AG10803 (cell line): ENCODE results near the gene CDCP1.

ENCODE experiments used
- DNase-seq: peaks from one replicate; pipeline ENCODE4 v3.0.0; 2010; ENCODE audit warnings: low read depth
- H3K4me3 ChIP-seq: 2 replicates; pipeline ENCODE4 v1.5.1; 2011; ENCODE audit warnings: mild to moderate bottlenecking, low read length, control low read depth
- TF ChIP-seq, protein P1 (sequence below): conservative IDR thresholded peaks from 2 replicates; pipeline ENCODE4 v1.5.1; 2011; ENCODE audit warnings: mild to moderate bottlenecking, low read length, control low read depth, inconsistent platforms

Gene CDCP1

DNA sequence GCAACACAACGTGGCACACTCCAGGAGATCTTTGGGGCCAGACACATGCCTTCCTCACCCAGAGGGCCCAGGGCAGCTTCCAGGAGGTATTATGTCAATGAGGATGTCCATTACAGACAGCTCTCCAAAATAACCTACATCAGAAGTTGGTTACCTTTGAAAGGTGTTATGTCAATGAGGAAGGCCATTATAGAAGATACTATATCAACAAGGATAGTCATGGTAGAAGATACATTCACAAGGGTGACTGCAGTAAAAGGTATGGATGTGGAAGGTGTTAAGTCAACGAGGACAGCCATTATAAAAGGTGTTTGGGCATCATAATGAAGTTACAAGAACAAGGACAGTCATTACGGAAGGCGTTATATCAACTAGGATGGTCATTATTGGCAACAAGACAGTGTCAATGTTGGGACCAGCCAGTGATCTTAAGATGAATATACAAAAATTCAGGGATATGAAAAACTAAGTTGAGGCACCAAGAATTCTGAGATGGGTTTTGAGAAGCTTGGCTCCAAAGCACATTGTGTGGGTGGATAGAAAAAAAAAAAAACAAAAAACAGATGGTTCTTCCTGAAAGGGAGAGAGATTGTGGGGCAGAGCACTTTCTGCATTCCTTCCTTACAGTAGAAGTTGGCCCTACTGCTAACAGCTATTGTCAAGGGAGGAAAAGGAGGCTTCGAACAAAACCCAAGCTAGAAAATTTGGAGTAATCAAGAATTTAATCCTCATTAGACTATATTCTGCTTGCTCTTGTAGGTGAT is 11.2 kb downstream of the CDCP1 start:
- no peak overlapping the region for H3K4me3 ChIP-seq
- TF ChIP-seq, protein P1, sequence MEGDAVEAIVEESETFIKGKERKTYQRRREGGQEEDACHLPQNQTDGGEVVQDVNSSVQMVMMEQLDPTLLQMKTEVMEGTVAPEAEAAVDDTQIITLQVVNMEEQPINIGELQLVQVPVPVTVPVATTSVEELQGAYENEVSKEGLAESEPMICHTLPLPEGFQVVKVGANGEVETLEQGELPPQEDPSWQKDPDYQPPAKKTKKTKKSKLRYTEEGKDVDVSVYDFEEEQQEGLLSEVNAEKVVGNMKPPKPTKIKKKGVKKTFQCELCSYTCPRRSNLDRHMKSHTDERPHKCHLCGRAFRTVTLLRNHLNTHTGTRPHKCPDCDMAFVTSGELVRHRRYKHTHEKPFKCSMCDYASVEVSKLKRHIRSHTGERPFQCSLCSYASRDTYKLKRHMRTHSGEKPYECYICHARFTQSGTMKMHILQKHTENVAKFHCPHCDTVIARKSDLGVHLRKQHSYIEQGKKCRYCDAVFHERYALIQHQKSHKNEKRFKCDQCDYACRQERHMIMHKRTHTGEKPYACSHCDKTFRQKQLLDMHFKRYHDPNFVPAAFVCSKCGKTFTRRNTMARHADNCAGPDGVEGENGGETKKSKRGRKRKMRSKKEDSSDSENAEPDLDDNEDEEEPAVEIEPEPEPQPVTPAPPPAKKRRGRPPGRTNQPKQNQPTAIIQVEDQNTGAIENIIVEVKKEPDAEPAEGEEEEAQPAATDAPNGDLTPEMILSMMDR: no peak
- DNase-seq: peak; percentile 83

DNA sequence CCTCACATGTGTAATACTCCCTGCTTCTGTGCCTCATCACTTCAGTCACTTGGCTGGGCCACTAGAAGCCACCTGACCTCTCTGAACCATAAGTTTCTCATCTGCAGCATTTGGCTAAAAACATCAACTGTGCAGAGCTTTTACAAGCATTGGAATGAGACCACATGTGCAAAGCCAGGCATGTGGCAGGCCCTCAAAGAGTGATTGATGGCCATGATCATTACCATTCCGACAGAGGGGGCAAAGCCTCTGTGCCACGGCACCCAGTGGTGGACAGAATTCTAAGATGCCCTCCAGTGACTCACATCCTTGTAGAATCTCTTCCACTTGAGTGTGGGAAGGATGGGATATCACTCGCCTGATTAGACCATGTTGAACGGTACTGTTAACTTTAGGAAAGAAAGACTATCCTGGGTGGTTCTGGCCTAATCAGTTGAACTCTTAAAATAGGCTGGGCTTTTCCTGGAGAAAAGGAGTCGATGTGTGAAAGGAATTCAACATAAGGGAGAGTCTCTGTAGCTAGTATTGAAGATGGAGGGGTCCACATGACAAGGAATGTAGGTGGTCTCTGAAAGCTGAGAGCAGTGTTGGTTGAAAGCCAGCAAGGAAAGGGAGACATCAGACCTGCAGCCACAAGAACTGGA is 13.5 kb downstream of the CDCP1 start:
- peak; percentile 58 for DNase-seq
- TF ChIP-seq, protein P1: 0 out of 2 replicates have a peak, but pooled peaks have one; percentile 6
- no peak overlapping the region for H3K4me3 ChIP-seq

DNA sequence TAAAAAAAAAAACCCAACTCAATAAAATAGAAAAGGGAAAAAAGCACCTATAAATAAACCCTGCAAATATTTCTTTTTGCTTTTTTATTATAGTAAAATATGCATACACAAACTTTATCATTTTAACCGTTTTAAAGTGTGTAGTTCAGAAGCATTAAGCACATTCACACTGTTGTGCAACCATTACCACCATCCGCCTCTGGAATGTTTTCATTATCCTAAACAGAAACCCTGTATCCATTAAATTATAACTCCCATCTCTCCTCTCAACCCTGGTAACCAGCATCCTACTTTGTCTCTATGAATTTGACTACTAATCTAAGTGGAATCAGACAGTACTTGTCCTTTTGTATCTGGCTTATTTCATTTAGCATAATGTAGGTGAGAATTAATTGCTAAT is 15.0 kb downstream of the CDCP1 start:
- DNase-seq: peak; percentile 51
- TF ChIP-seq, protein P1: no peak
- no peak overlapping the region for H3K4me3 ChIP-seq

DNA sequence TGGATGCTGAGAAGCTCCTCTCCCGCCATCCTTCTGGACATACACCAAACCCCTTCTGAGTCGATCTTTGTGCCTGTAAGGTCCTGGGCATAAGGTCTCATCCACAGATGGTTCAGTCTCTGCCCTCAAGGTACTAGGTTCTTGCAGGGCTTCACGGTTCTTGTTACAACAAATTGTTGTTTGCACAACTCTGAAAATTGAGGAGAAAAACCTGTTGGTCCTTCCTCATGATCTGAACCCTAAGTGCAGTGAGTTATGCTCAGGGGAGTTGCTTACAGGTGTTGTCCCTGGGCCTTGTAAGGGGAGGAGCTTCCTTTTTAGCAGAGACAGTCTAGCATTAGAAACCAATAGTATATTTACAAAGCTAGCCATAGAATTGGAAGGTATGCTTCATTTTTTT is 15.7 kb downstream of the CDCP1 start:
- TF ChIP-seq, protein P1: no peak
- DNase-seq: no peak
- no peak overlapping the region for H3K4me3 ChIP-seq

DNA sequence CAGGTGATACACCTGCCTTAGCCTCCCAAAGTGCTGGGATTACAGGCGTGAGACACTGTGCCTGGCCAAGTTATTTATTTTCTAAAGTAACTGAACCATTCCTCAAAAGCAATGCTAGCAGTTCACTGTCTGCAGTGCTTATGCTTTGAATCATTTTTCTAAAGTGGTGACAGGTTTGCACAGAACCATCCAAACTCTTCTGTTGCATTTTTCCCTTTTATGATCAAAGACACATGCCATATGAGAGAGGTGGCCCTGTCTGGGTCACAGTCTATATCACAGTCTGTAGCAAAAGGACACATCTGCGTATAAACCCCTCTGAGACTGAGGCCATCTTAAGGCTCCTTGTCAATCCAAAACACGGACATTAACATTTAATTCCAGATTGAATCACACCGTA is 17.2 kb downstream of the CDCP1 start:
- DNase-seq: no peak
- H3K4me3 ChIP-seq: no peak overlapping the region
- TF ChIP-seq, protein P1: no peak

DNA sequence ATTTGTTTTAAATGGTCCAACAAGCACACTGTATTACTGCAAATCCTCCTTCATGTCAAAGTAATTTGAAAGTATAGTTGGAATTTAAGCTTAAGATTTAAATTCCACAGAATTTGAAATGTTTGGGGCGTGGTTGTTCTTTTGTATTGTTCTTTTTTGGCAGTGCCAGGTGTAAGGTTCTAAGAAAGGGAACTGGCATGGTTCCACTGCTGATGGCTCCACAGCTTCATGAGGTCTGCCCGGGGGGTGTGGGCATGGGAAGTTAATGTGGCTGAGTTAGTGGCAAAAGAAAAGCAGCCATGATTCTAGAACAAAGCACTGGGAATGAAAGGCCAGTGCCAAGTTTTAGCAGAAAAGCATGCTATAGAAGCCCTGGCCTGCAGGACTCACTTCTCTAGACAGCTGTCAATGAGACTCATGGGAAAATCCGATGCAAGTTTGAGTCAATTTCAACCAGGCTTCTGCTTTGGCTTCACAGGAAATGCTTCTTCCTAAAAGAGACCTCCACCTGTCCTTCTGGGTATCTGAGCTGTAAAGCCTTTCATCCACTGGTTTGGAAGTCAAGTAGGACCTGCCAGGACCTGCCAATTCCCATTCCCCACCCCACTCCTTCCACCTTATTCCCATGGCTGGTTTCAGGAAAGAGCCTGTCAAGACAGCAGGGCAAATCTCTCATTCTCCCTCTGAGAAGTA is 18.9 kb downstream of the CDCP1 start:
- TF ChIP-seq, protein P1: no peak
- H3K4me3 ChIP-seq: no peak overlapping the region
- no peak for DNase-seq

DNA sequence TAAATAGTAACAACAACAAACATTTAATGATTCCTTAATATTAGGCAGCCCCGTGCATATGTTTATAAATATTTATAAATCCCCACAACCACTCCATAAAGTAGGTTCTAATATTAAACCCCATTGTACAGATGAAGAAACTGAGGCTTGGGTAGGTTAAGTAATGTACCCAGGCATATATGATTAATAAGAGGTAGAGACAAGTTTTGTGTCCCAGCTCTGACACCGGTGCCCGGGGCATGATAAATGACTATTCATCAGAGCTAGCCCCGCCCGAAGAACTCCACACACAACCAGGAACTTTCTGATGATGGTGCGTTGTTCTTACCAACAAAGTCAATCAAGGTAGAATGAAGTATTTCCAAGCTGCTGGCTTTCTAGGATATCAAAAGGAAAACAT is 19.4 kb downstream of the CDCP1 start:
- DNase-seq: no peak
- TF ChIP-seq, protein P1: no peak

More for the DNA sequence above, 19.4 kb downstream of the CDCP1 start:
- H3K4me3 ChIP-seq: no peak overlapping the region
